ENCODE measurements around the gene MALSU1. TPM values are rescaled to one million over a fixed set of nuclear protein-coding genes. Genes with fewer than 3 reads are reported as not detected.

The MALSU1 gene
- total and polyA plus RNA-seq, 2 of the 13 experiments (the other 11 are each of a cell fraction or from before 2014, with no cell fraction given), result 72.0 to 141 TPM

GRCh38 chr7:23336799-23337283, 37.7 kb downstream of the MALSU1 start (continued):
- TF ChIP-seq ZBTB10 (CRISPR knock-in tag; IDR thresholded peaks at IDR 0.05; ENCODE audit: borderline replicate concordance) (no peak), ZNF609 (CRISPR knock-in tag; IDR thresholded peaks at IDR 0.05; ENCODE audit: borderline replicate concordance) (peak; percentile 65; the same call in 1 of the 2 replicates), ZNF788 (CRISPR knock-in tag; IDR thresholded peaks at IDR 0.05; ENCODE audit: borderline replicate concordance) (no peak), HNF4A (CRISPR knock-in tag; IDR thresholded peaks at IDR 0.05) (peak; percentile 63), ZNF629 (CRISPR knock-in tag; conservative IDR thresholded peaks at IDR 0.05) (no peak), ZNF841 (CRISPR knock-in tag; IDR thresholded peaks at IDR 0.05; ENCODE audit: borderline replicate concordance) (no peak), ZNF562 (CRISPR knock-in tag; IDR thresholded peaks at IDR 0.05; ENCODE audit: borderline replicate concordance) (no peak), MIXL1 (CRISPR knock-in tag; IDR thresholded peaks at IDR 0.05) (no peak), LCORL (IDR thresholded peaks at IDR 0.05) (no peak), LCORL (CRISPR knock-in tag; IDR thresholded peaks at IDR 0.05) (peak; percentile 48; the same call in 1 of the 2 replicates), ZNF619 (CRISPR knock-in tag; IDR thresholded peaks at IDR 0.05) (no peak), TEF (CRISPR knock-in tag; IDR thresholded peaks at IDR 0.05) (no peak), ARID5B (CRISPR knock-in tag; IDR thresholded peaks at IDR 0.05) (peak; percentile 85), KDM3A (CRISPR knock-in tag; IDR thresholded peaks at IDR 0.05; ENCODE audit: low read depth) (no peak), REL (CRISPR knock-in tag; conservative IDR thresholded peaks at IDR 0.05) (no peak), FOSL2 (CRISPR knock-in tag; IDR thresholded peaks at IDR 0.05) (peak; percentile 68), CENPX (CRISPR knock-in tag; IDR thresholded peaks at IDR 0.05) (no peak), CCAR2 (optimal IDR thresholded peaks at IDR 0.05; ENCODE audit: low read depth, low read length) (no peak), TBP (CRISPR knock-in tag; IDR thresholded peaks at IDR 0.05) (no peak), MXI1 (IDR thresholded peaks at IDR 0.05; ENCODE audit: borderline replicate concordance, low read depth, low read length) (no peak)
